Measurements from ENCODE around the gene TMEM273. TPM values are rescaled to one million over a fixed set of nuclear protein-coding genes. Genes with fewer than 3 reads are reported as not detected.

The TMEM273 gene, protein sequence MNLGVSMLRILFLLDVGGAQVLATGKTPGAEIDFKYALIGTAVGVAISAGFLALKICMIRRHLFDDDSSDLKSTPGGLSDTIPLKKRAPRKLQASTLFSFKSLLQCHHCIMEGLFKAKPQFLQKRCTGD
- 10 to 100 TPM; 14.6 to 29.5 TPM for total RNA-seq
- long read RNA-seq, partial matches to known transcripts: 0 of 9 reads
- long read RNA-seq, other reads (novel, unspliced or antisense): 5 of 9 reads

DNA sequence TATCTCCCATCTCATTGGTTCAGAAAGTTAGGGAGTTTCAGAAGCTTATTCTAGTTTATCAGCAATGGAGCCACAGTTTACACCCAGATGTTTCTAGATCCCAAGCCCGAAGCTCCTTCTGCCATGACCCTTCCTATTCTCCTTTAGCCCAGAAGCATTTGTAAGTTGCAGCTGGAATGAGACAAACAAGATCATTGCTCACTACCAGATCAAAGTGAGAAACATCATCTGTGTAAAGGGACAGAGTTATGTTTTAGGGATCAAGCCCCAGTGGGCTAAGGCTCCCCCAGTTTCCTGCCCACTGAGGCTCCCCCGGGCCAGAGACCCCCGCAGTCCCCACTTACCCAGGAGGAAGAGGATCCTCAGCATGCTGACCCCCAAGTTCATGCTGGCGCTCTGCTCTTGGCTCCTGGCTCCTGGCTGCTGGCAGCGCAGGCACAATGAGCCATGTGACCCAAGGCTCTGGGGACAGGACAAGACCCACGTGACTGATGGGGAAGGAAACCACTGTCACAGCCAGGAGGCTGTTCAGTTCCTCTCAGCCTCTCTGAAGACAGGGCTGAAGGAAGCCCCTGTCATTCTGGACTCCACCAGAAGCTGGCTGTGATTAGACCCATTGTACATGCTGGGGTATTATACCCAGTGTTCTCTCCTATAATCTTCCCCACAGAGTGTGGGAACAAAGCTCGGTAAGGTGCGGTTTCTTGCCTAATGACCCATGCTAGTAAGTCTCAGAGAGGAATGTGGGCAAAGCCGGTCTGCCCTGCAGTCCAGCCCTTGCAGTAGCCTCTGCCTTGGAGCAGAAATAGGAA is at the start of gene TMEM273:
TMEM273 (minus strand) TSS at position 442 of the 812 bp plus-strand sequence; CDS start at position 387, 55 bp downstream.
- intact Hi-C loops (cut with DNase I): no loop called here
- ATAC-seq (peak; percentile 95 to 97), DNase-seq (peak; percentile 83)

DNA sequence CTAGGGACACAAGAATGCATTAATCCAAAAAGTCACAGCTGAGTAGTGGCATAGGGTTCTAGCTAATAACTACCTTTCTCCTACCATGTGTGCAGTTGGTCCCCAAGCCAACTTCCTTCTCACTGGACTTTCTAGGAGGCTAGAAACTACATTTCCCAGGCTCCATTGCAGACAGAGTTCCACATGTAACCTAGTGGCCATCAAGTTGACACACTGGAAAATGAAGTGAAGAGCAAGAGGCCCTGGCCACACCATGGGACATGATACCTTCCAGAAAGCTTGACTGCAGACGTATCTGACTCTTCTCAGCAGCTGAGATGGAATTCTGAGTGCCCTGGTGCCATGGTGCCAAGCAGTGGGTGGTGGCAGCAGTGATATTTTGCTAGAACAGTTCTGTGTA is 49.8 kb upstream of the TMEM273 start:
- intact Hi-C loops (cut with DNase I): no loop called here
- DNase-seq: no peak
- ATAC-seq: no peak

GRCh38 chr10:49235392-49235791 is 47.2 kb upstream of the TMEM273 start:
- DNase-seq (no peak), ATAC-seq (no peak)
- intact Hi-C loops (cut with DNase I): no loop called here

DNA sequence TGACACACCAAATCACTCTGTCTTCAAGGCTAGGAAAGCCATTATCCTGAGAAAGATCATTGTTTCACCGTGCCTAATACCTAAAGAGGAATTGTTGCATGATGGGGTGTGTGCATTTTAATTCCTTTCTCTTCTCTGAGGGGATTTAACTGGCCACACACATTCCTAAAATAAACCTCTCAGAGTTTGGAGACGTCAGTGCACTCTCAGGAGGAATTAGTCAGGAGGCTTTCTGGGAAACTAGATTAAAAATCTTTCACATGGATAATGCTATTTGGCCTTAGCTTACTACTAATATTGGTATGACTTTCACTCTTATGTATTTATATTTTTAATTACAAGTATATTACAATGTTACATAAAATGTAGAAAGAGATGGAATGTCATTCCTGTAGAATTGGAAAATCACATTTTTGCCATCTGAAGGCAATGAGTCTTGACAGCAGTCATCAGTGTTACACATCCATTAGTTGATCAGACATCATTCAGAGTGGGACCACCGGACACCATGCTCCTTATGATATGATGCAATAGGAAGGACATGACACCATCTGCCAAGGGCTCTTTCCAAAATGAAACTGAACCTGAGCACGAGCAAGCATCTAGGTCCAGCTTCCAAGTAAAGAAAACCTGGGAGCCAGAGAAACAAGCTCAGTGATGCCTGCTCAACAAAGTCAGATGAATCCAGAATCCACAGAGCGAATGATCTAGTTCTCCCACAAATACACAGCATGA is 43.1 kb upstream of the TMEM273 start:
- DNase-seq (no peak), ATAC-seq (no peak)
- intact Hi-C loops (cut with DNase I): no loop called here

DNA sequence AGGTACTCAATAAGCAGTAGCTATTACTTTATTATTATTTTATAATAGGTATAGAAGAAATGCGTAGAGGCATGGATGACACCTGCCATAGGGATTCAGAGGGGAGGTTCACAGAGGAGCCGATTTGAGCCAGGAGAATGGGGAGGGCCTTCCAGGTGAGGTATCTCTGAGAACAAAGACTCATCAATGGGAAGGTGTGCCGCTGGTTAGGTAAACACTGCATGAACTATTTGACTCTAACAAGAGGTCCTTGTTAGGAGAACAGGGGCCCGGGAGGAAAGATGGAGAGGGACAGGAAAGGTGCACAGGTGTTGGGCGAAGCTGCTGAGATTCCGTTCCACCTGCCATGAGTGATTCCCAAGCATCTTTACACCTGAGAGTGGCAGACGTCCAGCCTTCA is 41.8 kb upstream of the TMEM273 start:
- ATAC-seq (no peak), DNase-seq (no peak)
- intact Hi-C loops (cut with DNase I): no loop called here

DNA sequence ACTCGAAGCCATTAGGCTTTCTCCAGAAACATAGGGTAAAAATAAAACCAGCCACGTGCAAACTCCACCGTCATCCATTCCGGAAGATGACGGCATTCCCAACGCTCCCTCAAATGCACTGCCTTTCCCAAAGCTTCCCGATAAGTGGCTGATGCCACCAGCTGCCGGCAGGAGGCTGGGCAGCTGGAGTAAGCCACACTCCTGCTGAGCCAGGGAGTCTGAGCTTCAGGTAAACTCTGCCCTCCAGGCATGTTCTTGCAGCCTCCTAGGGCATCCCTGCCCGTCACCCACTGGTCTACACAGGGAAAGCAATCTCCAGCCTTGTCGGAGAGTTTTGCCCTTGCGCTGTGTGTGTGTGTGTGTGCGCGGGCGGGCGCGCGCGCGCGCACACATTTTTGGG is 40.5 kb upstream of the TMEM273 start:
- intact Hi-C loops (cut with DNase I): loop anchor here in 1 of 2 donors (5.0 kb wide), 2 partner anchors 54 to 69 kb away; partner anchors contain the start of gene C10orf71
- ATAC-seq: no peak
- no peak for DNase-seq

- no peak for ATAC-seq
- intact Hi-C loops (cut with DNase I): loop anchor here in 1 of 2 donors (5.0 kb wide), 2 partner anchors 55 to 70 kb away; partner anchors contain the start of gene C10orf71
- DNase-seq: no peak
Observed at GRCh38 chr10:49227406-49227805, 39.2 kb upstream of the TMEM273 start.

DNA sequence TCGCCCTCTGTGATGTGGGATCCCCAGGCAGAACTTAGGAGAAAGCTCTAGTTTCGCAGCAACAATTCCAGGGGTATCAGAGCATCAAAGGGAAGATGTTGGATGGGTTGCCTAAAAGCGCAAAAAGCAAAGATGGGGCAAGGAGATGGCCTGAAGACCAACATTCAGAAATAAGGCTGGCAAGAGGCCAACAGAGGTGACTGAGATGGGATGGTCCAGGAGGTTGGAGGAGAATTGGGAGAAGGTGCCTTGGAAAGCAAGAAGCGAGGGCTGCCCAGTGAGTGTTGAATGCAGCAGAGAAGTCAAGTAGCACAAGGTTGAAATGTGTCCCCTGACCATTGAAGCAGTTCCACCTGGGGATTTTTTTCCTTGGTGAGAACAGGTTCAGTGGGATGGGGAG is 38.4 kb upstream of the TMEM273 start:
- DNase-seq (no peak), ATAC-seq (no peak)
- intact Hi-C loops (cut with DNase I): loop anchor here in 1 of 2 donors (5.0 kb wide), 2 partner anchors 56 to 71 kb away; partner anchors contain the start of gene C10orf71

DNA sequence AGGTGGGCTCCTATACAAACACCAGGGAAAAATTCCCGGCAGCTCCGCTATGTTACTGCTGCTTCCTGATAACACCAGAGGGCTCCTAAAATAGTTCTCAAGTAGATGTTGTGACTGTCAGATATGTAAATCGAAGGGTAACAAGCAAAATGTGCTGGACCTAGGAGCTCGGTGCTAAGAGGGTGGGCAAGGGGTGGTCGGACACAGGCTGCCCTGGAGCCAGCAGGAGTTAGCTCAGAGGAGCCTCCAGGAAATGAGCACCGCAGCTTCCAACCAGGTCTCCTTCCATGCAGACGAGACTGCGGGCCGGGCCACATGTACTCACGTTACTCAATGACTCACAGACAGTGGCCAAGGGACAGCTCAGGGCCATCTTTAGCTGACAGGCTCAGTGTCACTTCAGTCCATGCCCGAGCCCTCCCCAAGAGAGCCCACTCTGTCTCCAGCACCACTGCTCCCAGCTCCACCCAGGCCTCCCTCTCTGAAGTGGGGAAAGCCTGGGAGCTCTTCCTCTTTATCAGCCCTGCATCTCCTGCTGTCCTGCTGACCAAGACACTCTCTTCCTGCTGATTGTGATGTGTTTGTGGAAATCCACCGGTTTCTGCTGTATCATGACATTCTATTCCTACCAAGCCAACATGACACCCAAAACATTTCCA is 37.2 kb upstream of the TMEM273 start:
- intact Hi-C loops (cut with DNase I): loop anchor here in 1 of 2 donors (5.0 kb wide), 2 partner anchors 57 to 72 kb away; partner anchors contain the start of gene C10orf71
- ATAC-seq: peak; percentile 79 to 90
- peak; percentile 49 for DNase-seq

GRCh38 chr10:49223205-49223604 is 35.0 kb upstream of the TMEM273 start:
- DNase-seq (no peak), ATAC-seq (no peak)
- intact Hi-C loops (cut with DNase I): no loop called here

DNA sequence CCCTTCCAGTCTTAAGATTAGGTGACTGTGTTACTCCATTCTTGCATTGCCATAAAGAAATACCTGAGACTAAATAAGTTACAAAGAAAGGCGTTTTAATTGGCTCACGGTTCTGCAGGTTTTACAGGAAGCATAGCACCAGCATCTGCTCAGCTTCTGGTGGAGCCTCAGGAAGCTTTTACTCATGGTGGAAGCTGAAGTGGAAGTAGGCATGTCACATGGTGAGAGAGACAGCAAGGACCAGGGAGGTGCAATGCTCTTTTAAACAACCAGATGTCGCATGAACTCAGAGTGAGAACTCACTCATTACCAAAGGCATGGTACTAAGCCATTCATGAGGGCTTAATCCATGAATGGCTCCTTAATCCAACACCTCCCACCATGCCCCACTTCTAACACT is 34.0 kb upstream of the TMEM273 start:
- no peak for ATAC-seq
- DNase-seq: no peak
- intact Hi-C loops (cut with DNase I): no loop called here

DNA sequence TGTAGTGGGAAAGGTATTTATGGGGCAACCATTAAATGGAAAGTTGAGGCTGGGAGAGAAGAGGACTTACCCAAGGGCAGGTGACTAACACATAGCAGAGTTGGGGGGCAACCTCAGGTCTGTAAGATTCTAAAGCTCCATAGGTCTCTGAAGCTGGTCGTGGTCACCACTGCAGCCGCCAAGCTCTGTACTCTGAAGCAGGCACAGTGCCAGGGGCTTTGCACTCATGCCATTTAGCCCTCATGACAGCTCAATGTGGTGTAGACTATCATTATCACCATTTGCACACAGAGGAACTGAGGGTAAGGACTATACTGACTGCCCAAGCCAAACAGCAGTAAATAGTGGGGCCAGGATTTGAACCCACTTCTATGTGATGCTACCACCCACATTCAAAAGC is 32.5 kb upstream of the TMEM273 start:
- intact Hi-C loops (cut with DNase I): no loop called here
- DNase-seq (no peak), ATAC-seq (no peak)

DNA sequence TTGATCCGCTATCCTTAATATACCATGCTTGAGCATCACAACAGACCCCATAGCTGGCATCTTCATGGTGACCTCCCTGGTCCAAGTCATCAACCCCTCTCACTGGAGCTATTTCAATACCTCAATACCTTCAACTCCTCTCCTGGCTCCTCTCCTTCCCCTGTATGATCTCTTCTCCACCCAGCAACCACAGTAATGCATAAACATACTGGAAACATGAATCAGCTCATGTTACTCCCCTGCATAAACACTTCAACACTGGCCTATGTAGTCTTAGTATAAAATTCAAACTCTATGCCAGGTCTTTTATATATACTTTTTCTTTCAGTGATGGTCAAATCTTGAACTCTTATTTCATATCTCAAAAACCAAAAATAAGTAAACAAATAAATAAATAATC is 31.8 kb upstream of the TMEM273 start:
- no peak for DNase-seq
- ATAC-seq: no peak
- intact Hi-C loops (cut with DNase I): no loop called here

DNA sequence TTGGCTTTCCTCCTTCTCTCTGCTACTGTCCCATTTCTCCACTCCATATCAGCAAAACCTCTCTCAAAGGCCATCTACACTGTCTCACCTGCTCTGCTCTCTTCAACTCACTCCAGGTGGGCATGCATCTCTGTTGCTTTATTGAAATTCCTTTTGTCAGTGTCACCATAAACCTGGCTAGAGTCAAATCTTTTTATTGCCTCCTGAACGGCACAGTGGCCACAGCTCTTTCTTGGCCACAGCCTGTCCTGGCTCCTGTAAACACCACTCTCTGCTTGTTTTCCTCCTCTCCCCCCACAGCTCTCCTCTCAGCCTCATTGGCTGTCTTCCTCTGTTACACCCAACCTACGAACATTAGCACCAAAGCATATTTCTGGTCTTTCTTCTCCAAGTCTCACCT is 31.1 kb upstream of the TMEM273 start:
- intact Hi-C loops (cut with DNase I): no loop called here

DNA sequence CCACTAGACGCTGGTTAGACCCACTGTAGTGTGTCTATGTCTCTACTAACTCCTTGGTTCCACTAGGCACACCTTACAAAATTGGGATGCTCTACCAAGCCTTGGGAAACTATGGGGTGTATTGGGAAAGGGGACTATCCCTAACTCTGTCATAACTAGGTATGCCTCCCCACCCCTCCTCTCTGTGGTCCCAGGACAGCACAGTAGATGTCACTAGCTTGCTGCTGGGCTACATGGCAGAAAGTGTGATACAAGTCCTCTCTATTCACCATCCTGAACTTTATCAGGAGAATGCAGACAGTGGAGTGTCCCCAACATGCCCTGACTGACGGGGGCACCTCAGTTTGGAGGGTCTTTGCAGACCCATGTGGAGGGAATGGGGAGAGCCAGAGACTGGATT is 30.3 kb upstream of the TMEM273 start:
- no peak for DNase-seq
- ATAC-seq: peak; percentile 59 to 66
- intact Hi-C loops (cut with DNase I): no loop called here

More for the DNA sequence above, 31.1 kb upstream of the TMEM273 start:
- DNase-seq (no peak), ATAC-seq (no peak)

DNA sequence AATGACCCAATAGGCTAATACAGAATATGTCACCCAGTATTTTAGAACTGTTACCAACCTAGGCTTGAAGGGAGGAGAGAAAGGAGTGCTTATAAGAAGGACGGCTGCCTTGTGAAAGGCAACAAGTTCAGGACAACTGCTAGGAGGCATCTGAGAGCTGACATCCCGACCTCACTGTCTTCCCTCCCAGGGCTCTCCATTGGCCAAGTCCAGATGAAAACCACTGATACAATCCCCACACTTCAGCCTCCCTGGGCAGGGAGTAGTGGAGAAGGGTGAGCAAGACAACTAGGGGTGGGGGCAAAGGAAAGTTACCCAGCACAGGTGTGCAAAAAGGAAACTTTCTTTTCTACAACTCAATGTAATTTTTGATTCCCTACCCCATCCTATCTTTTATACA is 29.5 kb upstream of the TMEM273 start:
- intact Hi-C loops (cut with DNase I): no loop called here
- no peak for DNase-seq
- ATAC-seq: no peak

GRCh38 chr10:49213211-49213610 is 25.0 kb upstream of the TMEM273 start:
- intact Hi-C loops (cut with DNase I): no loop called here
- no peak for DNase-seq
- no peak for ATAC-seq

DNA sequence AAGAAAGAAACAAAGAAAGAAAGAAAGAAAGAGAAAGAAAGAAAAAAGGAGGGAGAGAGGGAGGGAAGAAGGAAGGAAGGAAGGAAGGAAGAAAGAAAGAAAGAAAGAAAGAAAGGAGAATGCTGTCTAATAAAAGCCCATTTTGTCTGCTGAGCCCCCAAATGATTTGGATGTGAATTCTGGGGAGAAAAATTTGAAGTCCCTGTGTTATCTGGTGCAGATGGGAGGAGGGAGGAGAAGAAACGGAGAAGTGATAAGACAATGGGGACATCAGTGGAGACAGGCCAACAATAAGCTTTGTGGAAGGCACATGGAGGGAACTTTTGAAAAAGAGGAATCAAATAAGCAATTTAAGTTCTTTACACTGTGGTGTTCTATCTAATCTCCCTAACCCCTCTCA is 24.6 kb upstream of the TMEM273 start:
- intact Hi-C loops (cut with DNase I): no loop called here
- DNase-seq (no peak), ATAC-seq (no peak)

DNA sequence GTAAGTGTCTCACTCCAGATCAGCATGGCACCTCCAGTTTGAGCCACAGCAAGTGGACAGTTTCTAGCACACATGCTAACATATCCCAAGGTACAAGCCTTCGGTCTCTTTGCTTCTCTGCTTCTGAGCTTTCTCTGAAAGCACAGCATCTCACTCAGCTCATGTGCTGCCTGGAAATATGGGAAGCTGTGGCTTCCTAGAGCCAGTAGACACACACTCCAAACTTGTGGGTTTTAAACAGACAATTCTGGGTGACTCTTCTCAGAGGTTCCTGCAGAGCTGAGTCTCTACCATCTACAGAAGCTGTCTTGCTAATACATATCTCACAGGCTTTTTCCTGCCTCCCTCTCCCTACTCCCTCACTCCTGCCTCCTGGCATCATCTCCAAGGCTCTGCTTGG is 23.9 kb upstream of the TMEM273 start:
- intact Hi-C loops (cut with DNase I): no loop called here
- DNase-seq: no peak
- ATAC-seq: no peak

All from left cardiac atrium (tissue), 4 donors.